Parathyroid adenoma (tissue), 2 donors: ENCODE results near the gene PDYN.

ENCODE experiments used
- H2AFZ ChIP-seq: fragments of 300-600 bp; sonication (generic); one replicate; pipeline ENCODE4 v1.7.0; 2017; ENCODE audit warnings: antibody characterized with exemption, mild to moderate bottlenecking
- H3K27ac ChIP-seq: fragments of 300-600 bp; sonication (generic); one replicate; pipeline ENCODE4 v1.7.0; 2017
- H3K27me3 ChIP-seq: fragments of 300-600 bp; sonication (generic); one replicate; pipeline ENCODE4 v1.7.0; 2017; ENCODE audit warnings: low read length; ENCODE audit not compliant: control insufficient read depth, insufficient read depth
- H3K36me3 ChIP-seq: fragments of 300-600 bp; sonication (generic); one replicate; pipeline ENCODE4 v1.7.0; 2017; ENCODE audit warnings: low read length; ENCODE audit not compliant: control insufficient read depth, insufficient read depth
- H3K4me1 ChIP-seq: fragments of 300-600 bp; sonication (generic); one replicate; pipeline ENCODE4 v1.7.0; 2017; ENCODE audit warnings: control low read depth
- H3K4me2 ChIP-seq: fragments of 300-600 bp; sonication (generic); one replicate; pipeline ENCODE4 v1.7.0; 2017; ENCODE audit warnings: low read length
- H3K4me3 ChIP-seq: fragments of 300-600 bp; sonication (generic); one replicate; pipeline ENCODE4 v1.7.0; 2017; ENCODE audit warnings: low read depth, low read length
- H3K79me2 ChIP-seq: fragments of 300-600 bp; sonication (generic); one replicate; pipeline ENCODE4 v1.7.0; 2017; ENCODE audit warnings: control low read depth
- H3K9ac ChIP-seq: fragments of 300-600 bp; sonication (generic); one replicate; pipeline ENCODE4 v1.7.0; 2017; ENCODE audit warnings: mild to moderate bottlenecking
- H3K9me3 ChIP-seq: fragments of 300-600 bp; sonication (generic); one replicate; pipeline ENCODE4 v1.7.0; 2017; ENCODE audit warnings: low read length; ENCODE audit not compliant: control insufficient read depth
- TF ChIP-seq, protein P1 (sequence below): fragments of 300-600 bp; sonication (generic); IDR thresholded peaks from one replicate; pipeline ENCODE4 v1.7.0; 2017; ENCODE audit warnings: antibody characterized with exemption, mild to moderate bottlenecking
- donor health status: primary hyperparathyroidism.

Gene PDYN

DNA sequence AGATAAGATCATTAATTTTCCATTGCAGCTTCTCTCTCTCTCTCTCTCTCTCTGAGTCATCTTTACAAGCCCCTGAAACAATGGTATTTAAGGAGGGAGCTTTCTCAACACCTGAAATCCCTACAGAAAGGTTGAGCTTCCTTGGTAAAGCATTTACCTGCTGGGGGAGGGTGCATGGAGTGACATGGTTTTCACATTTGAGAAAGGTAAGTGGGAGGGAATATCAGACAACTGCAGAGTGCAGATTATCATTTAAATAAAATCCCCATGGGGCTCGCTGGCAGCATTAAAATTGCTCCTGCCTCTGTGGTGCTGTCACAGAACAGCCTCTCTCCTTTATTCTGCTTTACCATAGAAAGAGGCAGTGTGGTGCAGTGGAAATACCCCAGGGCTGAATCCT, 10.3 kb upstream of the PDYN start:
- H3K27me3 ChIP-seq = no peaks in the 10 kb centered on the region
- H3K27ac ChIP-seq = no peak overlapping the region
- H3K4me3 ChIP-seq = no peak overlapping the region
- TF ChIP-seq, protein P1, sequence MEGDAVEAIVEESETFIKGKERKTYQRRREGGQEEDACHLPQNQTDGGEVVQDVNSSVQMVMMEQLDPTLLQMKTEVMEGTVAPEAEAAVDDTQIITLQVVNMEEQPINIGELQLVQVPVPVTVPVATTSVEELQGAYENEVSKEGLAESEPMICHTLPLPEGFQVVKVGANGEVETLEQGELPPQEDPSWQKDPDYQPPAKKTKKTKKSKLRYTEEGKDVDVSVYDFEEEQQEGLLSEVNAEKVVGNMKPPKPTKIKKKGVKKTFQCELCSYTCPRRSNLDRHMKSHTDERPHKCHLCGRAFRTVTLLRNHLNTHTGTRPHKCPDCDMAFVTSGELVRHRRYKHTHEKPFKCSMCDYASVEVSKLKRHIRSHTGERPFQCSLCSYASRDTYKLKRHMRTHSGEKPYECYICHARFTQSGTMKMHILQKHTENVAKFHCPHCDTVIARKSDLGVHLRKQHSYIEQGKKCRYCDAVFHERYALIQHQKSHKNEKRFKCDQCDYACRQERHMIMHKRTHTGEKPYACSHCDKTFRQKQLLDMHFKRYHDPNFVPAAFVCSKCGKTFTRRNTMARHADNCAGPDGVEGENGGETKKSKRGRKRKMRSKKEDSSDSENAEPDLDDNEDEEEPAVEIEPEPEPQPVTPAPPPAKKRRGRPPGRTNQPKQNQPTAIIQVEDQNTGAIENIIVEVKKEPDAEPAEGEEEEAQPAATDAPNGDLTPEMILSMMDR = no peak
- H3K9ac ChIP-seq = no peak overlapping the region
- H3K4me2 ChIP-seq = no peak overlapping the region
- H3K9me3 ChIP-seq = no peaks in the 10 kb centered on the region
- no peaks in the 10 kb centered on the region for H3K36me3 ChIP-seq
- H2AFZ ChIP-seq = no peak overlapping the region
- no peaks in the 10 kb centered on the region for H3K4me1 ChIP-seq
- H3K79me2 ChIP-seq = no peaks in the 10 kb centered on the region

DNA sequence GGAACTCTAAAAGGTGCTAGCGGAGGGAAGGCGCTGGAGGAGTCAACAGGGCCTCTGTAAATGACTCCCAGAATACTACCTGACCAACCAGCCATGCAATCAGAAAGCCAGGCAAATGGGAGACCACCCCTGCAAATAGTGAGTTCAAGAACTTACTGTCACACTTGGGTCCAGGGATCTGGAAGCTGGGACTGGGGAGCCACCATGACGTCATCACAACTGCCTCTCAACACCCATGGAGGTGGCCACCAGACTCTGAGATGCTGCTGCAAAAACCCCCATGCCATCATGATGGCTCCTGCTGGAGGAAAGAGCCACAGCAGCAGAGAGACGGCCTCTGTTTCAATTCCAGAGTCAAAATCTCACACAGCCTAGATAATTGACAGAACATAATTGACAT, 8.5 kb upstream of the PDYN start:
- H3K9me3 ChIP-seq = no peaks in the 10 kb centered on the region
- H3K79me2 ChIP-seq = no peaks in the 10 kb centered on the region

DNA sequence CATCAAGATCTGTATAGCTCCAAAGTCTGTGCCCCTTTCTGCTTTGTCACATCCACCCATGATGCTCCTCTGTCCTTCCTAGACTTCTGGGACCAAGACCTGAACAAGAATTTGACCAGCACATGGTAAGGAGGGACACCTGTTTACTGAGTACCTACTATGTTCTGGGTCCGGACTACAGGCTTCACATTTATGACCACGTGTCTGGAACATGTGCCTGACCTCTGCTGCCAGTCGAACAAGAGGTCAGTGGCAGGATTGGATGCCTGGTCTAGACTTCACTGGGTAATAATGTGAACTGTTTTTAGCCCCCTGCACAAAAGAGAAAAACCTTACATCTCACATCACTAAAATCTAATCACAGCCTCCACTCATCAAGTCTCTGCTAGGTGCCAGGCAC, 7.3 kb upstream of the PDYN start:
- Histone ChIP-seq H3K36me3 (no peaks in the 10 kb centered on the region), H3K27me3 (no peaks in the 10 kb centered on the region), H3K79me2 (no peaks in the 10 kb centered on the region)

More for the DNA sequence above, 8.5 kb upstream of the PDYN start:
- H2AFZ ChIP-seq = no peak overlapping the region
- no peaks in the 10 kb centered on the region for H3K36me3 ChIP-seq
- H3K9ac ChIP-seq = no peak overlapping the region
- no peaks in the 10 kb centered on the region for H3K4me1 ChIP-seq
- TF ChIP-seq, protein P1 = no peak
- no peaks in the 10 kb centered on the region for H3K27me3 ChIP-seq
- H3K4me3 ChIP-seq = no peak overlapping the region
- H3K27ac ChIP-seq = no peak overlapping the region
- H3K4me2 ChIP-seq = no peak overlapping the region

DNA sequence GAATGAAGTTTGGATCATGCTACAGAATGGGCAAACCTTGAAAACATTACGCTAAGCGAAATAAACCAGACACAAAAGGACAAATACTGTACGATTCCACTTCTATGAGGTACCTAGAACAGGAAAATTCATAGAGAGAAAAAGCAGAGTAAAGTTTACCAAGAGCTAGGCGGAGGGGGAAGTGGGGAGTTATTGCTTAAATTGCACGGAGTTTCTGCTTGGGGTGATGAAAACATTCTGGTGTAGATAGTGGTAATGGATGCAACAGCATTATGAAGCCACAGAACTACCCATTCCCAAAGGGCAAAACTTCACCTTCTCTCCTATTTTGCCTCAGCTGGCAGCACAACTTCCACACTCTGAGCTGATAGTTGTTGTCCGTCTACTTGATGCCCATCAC, 6.4 kb upstream of the PDYN start:
- no peak overlapping the region for H3K27ac ChIP-seq
- H3K9me3 ChIP-seq = no peaks in the 10 kb centered on the region
- no peaks in the 10 kb centered on the region for H3K79me2 ChIP-seq
- H3K9ac ChIP-seq = no peak overlapping the region
- no peak overlapping the region for H3K4me2 ChIP-seq
- no peak overlapping the region for H3K4me3 ChIP-seq
- TF ChIP-seq, protein P1 = no peak
- no peaks in the 10 kb centered on the region for H3K4me1 ChIP-seq
- no peaks in the 10 kb centered on the region for H3K27me3 ChIP-seq
- H2AFZ ChIP-seq = no peak overlapping the region
- H3K36me3 ChIP-seq = no peaks in the 10 kb centered on the region

More for the DNA sequence above, 7.3 kb upstream of the PDYN start:
- Histone ChIP-seq H3K4me1 (no peaks in the 10 kb centered on the region), H3K4me3 (no peak overlapping the region), H3K27ac (no peak overlapping the region), H3K9me3 (no peaks in the 10 kb centered on the region), H2AFZ (no peak overlapping the region), H3K9ac (no peak overlapping the region), H3K4me2 (no peak overlapping the region)
- TF ChIP-seq, protein P1 = no peak

DNA sequence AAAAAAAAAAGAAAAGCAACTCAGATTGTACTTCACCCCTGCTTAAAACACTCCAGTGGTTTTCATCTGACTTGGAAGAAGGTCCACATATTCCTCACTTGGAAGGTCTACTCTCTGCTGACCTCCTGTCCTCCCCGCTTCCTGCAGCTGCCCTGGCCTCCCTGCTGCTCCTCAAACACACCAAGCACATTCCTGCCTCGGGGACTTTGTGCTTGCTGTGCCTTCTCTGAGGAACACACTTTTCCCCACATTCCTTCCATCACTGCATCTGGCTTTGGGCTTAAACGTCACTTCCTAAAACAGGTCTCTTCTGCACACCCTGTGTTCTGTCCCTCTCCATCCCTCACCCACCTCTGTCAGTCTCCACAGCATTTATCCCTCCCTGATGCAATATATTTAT, 4.9 kb upstream of the PDYN start:
- Histone ChIP-seq H3K79me2 (no peaks in the 10 kb centered on the region), H3K4me1 (no peaks in the 10 kb centered on the region), H3K27ac (no peak overlapping the region), H2AFZ (no peak overlapping the region), H3K9ac (no peak overlapping the region), H3K27me3 (peaks cover 3% of the 10 kb centered on the region), H3K36me3 (no peaks in the 10 kb centered on the region), H3K4me3 (no peak overlapping the region), H3K4me2 (no peak overlapping the region), H3K9me3 (no peaks in the 10 kb centered on the region)
- TF ChIP-seq, protein P1 = no peak
